BE2C (cell line): ENCODE measurements around the gene MEX3A.

Experiments
- DNase-seq: peaks from one replicate; pipeline ENCODE4 v3.0.0-alpha.2; 2020
- H3K27me3 ChIP-seq: fragments of 250-450 bp; sonication (Bioruptor Pico); 2 replicates; pipeline ENCODE4 v1.5.1; 2020; ENCODE audit warnings: mild to moderate bottlenecking
- H3K36me3 ChIP-seq: fragments of 250-450 bp; sonication (Bioruptor Pico); 2 replicates; pipeline ENCODE4 v1.5.1; 2020; ENCODE audit warnings: mild to moderate bottlenecking
- H3K4me1 ChIP-seq: fragments of 250-450 bp; sonication (Bioruptor Pico); 2 replicates; pipeline ENCODE4 v1.5.1; 2020
- H3K4me3 ChIP-seq: 2 replicates; pipeline ENCODE4 v1.5.1; 2011; ENCODE audit warnings: low read depth, low read length
- H3K9me3 ChIP-seq: fragments of 250-450 bp; sonication (Bioruptor Pico); 2 replicates; pipeline ENCODE4 v1.5.1; 2020
- TF ChIP-seq, protein P1 (sequence below): IDR thresholded peaks from 2 replicates; pipeline ENCODE4 v1.5.1; 2012; ENCODE audit warnings: mild to moderate bottlenecking, low read depth, low read length

MEX3A gene

DNA sequence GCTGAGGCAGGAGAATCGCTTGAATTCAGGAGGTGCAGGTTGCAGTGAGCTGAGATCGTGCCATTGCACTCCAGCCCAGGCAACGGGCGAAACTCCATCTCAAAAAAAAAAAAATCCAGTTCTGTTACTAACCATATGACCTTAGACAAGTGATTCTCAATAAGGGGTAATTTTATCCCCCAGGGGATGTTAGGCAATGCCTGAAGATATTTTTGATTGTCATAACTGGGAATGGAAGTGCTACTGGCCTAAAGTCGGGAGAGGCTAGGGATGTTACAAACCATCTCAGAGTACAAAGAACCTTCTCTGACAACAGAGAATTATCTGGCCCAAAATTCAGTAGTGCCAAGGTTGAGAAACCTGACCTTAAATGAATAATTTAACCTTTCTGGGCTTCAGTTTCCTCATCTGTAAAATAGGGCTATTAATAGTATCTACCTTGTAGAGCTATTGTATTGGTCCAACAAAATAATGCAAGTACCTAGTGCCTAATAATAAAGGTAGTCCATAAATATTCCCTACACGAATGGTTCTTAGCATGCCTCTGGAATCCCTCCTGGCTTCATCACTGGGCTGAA, 26.5 kb upstream of the MEX3A start:
- TF ChIP-seq, protein P1, sequence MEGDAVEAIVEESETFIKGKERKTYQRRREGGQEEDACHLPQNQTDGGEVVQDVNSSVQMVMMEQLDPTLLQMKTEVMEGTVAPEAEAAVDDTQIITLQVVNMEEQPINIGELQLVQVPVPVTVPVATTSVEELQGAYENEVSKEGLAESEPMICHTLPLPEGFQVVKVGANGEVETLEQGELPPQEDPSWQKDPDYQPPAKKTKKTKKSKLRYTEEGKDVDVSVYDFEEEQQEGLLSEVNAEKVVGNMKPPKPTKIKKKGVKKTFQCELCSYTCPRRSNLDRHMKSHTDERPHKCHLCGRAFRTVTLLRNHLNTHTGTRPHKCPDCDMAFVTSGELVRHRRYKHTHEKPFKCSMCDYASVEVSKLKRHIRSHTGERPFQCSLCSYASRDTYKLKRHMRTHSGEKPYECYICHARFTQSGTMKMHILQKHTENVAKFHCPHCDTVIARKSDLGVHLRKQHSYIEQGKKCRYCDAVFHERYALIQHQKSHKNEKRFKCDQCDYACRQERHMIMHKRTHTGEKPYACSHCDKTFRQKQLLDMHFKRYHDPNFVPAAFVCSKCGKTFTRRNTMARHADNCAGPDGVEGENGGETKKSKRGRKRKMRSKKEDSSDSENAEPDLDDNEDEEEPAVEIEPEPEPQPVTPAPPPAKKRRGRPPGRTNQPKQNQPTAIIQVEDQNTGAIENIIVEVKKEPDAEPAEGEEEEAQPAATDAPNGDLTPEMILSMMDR: no peak
- Histone ChIP-seq H3K27me3 (no peaks in the 10 kb centered on the region), H3K4me3 (no peak overlapping the region), H3K4me1 (peaks cover 56% of the 10 kb centered on the region), H3K36me3 (no peaks in the 10 kb centered on the region), H3K9me3 (no peaks in the 10 kb centered on the region)
- no peak for DNase-seq

- TF ChIP-seq, protein P1: no peak
- H3K9me3 ChIP-seq: no peaks in the 10 kb centered on the region
- H3K4me1 ChIP-seq: peaks cover 56% of the 10 kb centered on the region
- no peak overlapping the region for H3K4me3 ChIP-seq
- DNase-seq: no peak
- H3K36me3 ChIP-seq: no peaks in the 10 kb centered on the region
- H3K27me3 ChIP-seq: no peaks in the 10 kb centered on the region
Observed at GRCh38 chr1:156108057-156108456, 25.8 kb upstream of the MEX3A start.

GRCh38 chr1:156106624-156107488, 24.6 kb upstream of the MEX3A start:
- TF ChIP-seq, protein P1: no peak
- Histone ChIP-seq H3K9me3 (no peaks in the 10 kb centered on the region), H3K4me1 (peaks cover 47% of the 10 kb centered on the region), H3K4me3 (peak overlapping the region; percentile 27), H3K36me3 (no peaks in the 10 kb centered on the region), H3K27me3 (no peaks in the 10 kb centered on the region)
- DNase-seq: peak; percentile 46

- no peak for DNase-seq
- Histone ChIP-seq H3K4me3 (no peak overlapping the region), H3K36me3 (no peaks in the 10 kb centered on the region), H3K9me3 (no peaks in the 10 kb centered on the region), H3K4me1 (peaks cover 51% of the 10 kb centered on the region), H3K27me3 (no peaks in the 10 kb centered on the region)
- TF ChIP-seq, protein P1: no peak
Observed at GRCh38 chr1:156104861-156105832, 22.9 kb upstream of the MEX3A start.

DNA sequence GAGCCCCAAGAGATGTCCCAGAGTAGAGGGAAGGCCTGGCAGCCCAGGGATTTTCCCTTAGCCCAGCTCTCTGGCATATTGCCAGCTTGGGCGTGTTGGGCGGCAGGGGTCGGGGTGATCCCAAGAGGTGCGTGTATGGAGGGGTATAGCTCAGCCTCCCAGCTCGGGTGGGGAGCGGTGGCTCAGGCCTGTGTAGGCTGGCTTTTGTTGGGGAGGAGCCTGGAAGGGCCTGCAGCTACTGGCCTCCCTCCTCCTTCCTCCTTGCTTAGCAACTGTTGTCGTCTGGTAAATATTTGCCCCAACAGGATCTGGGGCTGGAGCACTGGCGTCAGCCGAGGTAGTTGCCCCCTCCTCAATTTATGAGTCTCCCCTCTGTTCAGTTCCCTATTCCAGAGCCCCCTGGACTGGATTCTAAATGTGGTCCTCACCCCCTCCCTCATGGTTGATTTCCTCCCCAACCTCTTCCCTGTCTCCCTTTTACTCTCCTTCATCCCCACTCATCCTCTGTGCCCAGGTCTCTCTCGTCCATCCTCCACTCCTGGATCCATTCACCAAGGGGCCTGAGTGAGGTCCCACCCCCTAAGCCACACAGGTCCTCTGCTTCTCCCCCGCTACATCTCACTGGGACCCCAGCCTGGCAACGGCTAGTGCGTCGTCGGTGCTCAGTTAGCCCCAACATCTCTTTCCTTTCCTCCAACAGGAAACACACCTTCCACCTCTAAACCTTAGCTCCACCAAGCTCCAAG, 22.0 kb upstream of the MEX3A start:
- TF ChIP-seq, protein P1: no peak
- Histone ChIP-seq H3K9me3 (no peaks in the 10 kb centered on the region), H3K27me3 (no peaks in the 10 kb centered on the region), H3K4me1 (peaks cover 51% of the 10 kb centered on the region), H3K4me3 (no peak overlapping the region), H3K36me3 (no peaks in the 10 kb centered on the region)
- peak; percentile 76 for DNase-seq
